Medulla oblongata (tissue), 1 donor: Measurements from ENCODE around the gene MCFD2.

Experiments used
- DNase-seq: peaks from one replicate; pipeline ENCODE4 v3.0.0-alpha.2; 2015; ENCODE audit errors: extremely low spot score

MCFD2 gene

DNA sequence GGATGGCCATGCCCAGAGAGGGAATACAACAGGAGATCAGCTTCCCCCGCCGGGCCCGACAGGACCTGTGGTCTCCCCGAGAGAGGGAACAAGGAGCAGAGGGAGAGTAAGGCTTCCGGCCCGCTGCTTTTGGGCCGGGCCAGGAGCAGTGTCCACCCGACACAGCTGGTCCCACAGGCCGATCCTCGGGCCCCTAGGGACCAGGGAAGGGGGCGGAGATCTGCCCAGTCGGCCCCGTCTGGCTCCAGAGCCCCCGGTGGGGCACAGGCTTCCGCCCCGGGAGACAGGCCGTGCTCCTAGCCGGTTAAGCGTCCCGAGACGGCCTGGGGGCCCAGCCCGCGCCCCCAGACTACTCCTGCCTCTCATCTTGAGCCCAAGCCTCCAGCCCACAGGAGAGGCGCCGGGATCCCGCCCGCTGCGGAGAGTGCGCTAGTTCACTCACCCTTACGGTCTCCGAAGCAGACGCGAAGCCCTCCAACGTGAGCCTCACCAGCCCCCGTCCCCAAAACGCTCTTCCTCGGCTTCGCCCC, at the start of gene MCFD2:
MCFD2 (minus strand) TSS at position 526 of the 530 bp plus-strand sequence. CDS start 6,635 bp downstream, outside the sequence.
- DNase-seq, result no peak

DNA sequence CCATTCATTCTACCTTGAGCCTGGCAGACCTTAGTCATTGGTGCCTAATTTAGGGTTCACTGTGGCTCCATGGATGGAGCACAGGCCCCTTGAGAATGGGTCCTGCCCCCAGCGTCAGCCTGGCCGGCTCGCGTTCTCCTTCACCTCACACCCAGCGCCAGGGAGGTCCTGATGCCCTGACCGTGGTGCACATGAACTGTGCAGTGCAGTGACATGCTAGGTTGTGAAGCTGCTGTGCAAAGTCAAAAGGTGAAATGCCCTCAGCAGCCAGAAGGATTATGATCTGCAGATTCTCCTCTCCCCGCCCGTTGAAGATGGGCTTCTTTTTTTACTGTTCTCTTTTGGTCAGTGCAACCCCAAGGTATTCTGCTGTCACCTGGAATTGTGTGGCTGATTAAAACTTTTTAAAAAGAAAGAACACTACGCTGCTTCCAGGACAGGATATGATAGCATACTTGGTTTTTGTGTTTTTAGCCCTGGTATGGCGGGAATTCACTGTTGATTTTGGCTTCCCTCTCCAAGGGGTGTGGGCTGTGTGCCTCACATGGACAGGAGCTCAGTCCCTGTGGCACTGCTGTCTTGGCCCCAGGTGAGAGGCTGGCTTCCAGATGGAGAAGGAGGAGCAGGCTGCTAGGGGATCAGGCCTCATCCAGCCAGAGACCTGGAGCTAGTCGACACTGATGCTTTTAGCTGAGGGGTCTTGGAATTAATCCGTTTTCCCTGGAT, 49.4 kb upstream of the MCFD2 start:
- DNase-seq, result no peak

DNA sequence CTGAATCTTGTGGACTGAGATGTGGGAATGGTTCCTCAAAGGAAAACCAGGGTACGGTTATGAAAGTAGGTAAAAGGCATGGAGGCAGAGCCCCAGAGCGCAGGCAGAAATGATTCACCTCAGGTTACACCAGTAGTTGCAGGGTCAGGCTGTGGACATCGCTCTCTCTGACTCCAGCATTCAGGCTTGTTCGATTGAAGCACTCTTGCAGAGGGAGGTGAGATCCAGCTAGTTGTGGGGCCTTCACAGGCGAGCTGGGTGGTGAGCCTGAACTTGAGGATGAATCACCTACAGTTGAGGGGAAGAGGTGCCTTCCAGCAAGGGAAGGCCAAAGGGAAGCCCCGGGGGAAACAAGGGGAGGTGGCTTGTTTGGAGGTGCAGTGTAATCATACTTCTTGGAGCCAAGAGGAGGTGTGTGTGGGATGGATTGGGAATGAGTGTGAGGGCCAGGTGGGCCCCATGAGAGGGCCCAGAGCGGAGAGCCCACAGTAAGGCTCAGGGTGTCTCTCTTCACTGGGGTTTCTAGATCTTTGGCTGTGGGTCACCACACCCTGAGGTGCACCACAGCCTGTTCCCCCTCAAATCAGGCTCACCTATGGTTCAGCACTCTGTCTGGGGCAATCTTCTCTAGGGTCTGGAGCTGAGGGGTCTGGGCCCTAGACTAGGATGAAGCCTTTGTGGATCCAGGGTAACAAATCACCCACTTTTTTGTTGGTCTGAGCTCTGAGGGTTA, 48.5 kb upstream of the MCFD2 start:
- no peak for DNase-seq

DNA sequence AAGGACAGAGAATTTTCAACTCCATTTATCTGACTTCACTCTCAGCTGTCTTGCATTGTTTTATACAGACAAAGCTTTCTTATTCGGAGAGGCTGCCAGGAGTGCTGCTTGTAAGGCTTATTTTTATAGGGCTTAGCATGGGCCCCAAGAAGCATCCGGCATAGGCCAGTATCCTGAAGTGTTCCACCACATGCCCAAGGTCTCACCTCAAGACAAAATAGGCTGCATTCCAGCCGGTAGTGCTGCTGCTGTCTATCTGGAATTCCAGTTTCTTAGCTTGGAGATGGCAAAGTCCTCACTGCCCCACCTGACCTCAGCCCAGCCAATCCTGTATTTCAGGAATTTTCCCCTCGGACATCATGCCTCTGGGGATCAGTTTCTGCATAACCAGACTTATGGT, 47.6 kb upstream of the MCFD2 start:
- DNase-seq, result no peak

DNA sequence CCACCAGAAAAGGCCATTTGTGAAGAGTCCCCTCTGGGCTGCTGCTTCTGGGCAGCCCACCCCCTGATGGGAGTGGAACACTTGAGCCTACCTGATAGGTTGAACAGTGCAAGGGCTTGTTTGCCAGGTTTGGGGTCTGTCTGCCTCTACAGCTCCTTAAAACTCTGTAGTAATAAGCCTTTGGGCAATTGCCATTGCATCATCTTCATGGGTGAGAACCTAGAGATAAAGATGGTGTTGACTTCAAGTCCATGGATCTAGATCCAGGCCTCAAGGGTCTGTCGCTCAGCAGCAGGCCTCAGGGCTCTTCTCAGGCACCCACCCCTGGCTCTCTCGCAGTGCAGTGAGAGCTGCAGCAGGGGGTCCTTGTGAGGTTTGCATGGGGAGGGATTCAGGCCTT, 47.1 kb upstream of the MCFD2 start:
- no peak for DNase-seq

DNA sequence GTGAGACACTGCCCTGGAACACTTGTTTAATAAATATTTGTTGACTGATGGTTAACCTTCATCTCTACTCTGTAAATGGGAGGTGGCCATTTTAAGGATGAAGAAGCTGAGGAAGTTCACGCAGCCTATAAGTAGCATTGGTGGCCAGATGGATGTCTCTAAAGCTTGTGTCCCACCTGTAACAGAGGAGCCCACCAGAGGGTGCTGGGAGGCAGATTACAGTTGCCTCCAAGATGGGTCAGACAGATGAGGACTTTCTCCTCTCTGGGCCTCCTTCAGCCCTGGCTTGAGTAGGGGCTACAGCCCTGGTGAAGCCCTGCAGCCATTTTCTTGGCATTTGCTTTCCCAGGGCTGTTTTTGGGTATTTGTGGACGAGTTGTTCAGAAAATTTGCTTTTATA, 45.0 kb upstream of the MCFD2 start:
- DNase-seq, result no peak

DNA sequence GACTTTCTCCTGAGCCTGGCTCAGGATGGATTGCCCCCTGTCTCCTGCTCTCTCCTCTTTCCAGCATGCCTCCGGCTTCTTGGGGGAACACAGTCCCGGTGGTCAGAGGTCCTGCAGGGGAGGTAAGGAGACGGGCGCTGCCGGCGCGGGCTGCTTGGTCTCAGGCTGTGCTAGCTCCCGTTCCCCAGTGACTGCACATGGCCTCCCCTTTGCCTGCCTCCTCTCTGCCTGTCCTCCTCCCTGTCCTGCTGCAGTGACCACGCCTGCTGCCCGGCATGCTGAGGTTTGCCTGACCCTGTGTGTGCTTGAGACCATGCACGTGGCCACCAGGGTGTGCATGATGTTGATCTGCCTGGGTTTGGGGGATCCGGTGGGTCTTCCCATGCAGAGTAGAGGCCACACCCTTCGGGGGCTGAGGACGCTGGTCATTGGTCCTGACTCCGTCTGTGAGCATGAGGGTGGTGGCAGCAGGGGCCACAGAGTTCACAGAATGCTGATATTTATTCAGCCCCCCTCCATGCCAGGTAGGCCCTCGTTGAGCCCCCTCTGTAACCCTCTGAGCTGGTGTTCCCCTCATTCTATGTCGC, 42.9 kb upstream of the MCFD2 start:
- no peak for DNase-seq

DNA sequence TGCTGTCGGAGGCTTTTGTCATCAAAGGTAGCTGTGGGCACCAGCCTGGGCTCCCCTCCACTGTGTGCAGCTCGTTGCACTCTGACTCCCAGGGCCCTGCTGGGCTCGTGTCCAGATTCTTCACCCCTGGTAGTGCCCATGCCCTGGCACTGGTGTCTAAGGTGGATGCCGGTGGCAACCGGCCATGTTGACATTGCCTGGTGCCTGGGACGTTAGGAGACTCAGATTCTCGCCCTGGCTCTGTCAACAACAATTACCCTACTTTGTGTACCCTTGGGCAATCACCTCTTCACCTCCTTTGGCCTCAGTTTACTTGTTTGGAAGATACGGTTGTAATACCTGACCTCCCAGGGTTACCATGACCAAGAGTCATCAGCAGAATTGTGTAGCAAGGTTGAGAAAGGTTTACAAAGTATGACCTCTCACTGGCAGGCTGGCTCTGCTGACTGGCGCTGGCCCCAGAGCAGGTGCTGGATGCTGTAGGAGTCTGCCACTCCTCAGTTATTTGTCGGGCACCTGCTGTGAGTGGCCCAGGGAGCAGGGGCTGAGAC, 41.5 kb upstream of the MCFD2 start:
- no peak for DNase-seq

DNA sequence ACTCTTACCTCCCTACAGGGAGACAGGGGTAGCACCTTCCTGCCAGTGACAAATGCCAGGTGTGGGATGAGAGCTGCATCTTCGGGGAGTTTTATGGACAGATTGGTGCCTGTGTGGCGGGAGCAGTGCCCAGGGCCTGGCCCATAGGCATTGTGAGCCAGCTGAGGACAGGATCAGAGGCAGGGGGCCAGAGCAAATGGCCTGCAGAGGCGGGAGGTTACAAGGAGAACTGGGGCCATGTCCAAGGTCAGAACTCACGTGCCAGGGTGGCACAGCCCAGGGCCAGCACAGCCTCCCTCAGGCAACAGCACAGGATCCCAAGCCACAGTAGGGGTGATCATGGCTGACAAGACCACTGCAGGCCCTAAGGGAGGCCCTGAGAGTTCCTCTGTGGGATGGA, 40.2 kb upstream of the MCFD2 start:
- no peak for DNase-seq

DNA sequence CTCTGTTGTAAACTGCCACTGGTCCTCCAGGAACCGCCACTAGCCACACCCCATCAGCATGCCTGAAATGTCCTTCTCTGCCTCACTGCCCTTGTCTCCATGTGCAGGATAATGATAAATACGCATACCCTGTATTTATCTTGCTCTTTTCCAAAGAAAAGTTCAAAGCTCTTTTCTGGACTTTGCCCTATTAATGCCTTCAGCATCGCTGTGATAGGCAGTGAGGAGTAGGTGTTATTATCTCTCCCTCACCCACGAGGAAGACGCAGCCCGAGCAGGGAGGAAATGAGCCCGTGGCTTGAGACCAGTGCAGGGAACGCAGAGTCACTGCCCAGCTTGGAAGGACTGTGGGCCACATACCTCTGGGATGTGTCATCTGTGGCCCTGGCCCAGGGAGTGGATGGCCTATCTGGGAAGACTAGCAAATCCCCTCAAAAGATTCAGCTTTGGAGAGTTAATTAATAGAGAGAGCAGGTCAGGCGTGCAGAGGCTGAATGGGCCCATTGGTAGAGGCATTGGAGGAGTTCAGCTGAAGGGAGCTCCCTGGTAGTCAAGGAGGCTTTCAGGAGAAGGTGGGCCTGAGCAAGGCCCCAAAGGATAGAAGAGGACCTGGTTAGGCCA, 39.5 kb upstream of the MCFD2 start:
- peak; percentile 59 for DNase-seq

DNA sequence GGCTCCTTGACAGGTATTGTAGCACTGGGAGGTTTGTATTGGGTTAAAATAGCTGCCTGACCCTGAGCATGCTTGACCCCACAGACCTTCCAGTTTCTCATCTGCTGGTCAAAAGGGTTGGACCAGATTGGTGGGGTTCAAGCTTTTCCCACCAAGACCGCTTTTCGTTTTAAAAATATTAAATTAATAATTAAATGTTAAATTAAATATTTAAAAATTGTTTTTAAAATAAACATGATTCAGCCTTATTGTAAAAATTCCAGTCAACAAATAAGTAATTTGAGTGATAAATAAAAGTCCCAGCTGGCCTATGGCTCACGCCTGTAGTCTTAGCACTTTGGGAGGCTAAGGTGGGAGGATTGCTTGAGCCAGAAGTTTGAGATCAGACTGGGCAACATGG, 36.6 kb upstream of the MCFD2 start:
- DNase-seq, result no peak

DNA sequence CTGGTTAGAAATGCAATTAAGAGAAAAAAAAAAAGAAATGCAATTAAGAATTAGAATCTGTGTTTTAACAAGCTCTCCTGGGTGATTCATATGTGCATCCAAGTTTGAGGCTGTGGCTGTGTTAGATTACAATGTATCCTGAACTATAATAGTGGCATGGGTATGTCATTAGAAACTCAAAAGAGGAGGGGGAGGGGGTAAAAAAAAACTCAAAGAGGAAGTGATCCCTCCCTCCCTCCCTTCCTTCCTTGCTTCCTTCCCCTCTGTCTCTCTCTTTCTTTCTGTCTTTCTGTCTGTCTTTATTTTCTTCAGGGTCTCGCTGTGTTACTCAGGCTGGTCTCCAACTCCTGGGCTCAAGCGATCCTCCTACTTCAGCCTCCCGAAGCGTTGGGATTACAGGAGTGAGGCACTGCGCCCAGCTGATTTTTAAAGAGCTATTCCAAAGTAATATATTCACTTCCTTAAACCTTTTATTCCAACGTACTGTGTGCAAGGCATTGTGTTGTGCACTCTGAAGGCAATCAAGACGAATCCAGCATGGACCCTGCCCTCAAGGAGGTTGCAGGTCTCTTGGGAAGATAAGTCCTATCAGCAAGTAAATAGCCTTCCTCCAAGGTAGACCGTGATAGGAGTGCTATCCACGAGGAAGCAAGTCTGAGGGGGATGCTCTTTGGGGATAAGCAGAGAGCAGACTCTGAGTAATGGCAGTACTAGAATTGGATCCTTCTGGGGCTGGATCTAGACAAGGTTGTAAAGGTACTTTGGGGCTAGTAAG, 35.9 kb upstream of the MCFD2 start:
- DNase-seq, result no peak

DNA sequence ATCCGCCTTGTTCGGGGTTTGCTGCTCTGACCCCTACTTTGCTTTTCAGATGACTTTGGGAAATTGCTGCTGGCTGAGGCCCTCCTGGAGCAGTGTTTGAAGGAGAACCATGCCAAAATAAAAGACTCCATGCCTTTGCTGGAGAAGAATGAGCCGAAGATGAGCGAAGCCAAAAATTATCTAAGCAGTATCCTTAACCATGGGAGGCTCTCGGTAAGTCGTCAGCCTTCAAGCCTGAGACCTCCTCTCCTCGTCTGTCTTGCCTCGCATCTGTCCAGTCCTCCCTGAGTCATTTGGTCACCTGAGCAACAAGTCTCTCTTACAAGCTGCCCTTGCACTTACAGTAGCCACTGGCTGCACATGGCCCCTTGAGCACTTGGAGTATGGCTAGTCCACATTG, 34.7 kb upstream of the MCFD2 start:
- DNase-seq, result no peak

DNA sequence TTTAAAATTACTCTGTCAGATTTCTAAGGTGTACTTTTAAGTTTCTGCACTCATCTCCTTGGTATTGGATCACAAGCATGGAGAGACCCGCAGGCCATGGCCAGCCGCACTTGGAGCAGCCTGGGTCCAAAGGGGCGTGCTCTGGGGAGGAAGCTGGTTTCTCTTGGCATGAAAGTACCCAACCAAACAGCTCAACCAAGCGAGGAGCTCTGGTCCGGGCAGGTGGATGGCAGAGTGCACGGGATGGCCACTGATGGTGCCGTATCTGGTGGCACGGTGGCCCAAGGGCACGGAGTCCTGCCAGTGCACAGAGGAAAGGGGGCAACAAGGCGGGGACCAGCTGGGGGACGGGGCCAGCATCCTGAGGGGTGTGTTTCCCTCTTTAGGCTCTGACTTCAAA, 32.2 kb upstream of the MCFD2 start:
- no peak for DNase-seq

DNA sequence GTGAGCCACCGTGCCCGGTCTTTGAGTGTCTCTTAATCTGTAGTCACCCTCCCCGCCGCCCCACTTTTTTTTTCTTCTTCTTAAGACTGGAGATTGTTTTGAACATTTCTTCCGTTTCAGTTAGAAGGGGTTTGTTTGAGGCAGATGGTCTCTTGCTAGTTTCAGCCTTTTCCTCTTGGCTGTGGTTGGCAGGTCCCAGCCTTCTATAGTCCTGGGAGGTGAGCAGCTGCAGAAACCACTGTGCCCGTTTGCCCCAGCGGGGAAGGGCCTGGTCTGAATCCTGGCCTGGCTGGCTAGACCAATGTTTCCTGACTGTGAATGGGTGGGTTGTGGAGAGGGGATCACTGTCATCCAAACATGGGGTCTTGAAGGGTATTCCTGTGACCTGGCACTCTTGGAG, 30.1 kb upstream of the MCFD2 start:
- DNase-seq, result no peak

DNA sequence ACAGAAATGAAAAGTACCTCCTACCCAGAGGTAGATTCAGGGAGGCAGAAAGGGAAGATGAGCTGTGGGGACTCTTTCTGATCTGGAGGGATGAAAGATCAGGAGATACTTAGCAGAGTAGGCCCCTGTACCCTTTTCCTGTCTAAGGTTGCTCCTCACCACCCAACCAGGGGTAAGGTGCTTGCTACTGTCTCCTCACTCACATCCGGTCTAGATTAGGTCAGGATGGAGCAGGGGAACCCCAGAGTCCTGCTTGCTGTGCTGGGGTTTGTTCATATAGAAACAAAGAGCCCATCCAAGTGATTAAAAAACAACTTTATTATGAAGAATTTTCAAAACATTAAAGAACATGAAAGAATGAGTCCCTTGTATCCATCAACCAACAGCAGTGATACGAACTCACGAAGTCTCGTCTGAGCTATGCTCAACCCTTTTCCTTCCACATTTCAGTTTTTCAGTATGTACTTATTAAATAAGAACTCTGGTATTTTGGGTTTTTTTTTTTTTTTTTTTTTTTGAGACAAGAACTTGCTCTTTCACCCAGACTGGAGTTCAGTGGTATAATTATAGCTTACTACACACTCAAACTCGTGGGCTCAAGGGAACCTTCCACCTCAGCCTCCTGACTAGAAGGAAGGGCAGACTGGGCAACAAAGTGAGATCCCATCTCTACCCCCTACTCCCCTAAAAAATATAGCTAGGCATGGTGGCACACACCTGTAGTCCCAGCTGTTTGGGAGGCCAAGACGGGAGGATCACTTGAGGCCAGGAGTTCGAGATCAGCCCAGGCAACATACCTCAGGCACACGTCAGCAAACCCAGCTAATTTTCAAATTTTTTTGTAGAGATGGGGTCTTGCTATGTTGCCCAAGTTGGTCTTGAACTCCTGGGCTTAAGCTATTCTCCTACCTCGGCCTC, 28.5 kb upstream of the MCFD2 start:
- no peak for DNase-seq

DNA sequence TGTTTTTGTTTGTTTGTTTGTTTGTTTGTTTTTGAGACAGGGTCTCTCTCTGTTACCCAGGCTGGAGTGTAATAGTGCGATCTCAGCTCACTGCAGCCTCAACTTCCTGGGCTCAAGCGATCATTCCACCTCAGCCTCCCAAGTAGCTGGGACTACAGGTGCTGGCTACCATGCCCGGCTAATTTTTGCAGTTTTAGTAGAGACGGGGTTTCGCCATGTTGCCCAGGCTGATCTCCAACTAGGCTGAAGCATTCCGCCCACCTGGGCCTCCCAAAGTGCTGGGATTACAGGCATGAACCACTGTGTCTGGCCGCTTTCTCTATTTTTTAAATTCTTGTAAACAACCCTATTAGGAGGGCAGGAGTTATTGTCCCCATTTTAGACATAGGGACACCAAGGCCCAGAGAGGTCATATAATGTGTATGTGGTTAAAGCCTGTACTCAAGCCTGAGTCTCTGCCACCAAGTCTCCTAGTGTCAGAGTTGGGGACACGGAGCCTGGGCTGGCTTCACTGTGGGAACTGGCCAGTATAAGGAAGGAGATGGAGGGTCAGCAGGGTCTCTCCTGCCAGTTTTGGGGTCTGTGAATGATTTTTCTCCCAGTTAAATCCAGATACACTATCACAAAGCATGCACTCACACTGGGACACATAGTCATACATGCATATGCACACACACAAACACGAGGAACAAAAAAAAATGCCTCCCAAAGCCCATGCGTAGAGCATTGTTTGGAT, 27.5 kb upstream of the MCFD2 start:
- DNase-seq, result peak; percentile 17

DNA sequence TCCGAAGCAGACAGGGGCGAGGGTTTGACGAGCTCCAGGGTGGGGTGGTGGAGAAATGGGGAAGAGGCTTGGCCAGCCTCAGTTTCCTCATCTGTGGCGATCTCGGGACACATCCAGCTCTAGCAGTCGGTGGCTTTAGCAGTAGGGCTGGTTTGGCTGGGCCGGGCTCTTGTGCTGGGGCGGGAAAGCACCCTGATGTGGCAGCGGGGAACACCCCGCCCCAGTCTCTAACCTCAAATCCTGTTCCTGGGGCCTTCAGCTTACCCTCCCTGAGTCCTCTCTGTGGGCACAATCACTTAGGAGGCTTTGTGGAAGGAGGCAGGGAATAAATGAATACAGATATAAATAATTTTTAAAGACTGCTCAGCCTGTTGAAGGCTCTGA, 26.5 kb upstream of the MCFD2 start:
- peak; percentile 29 for DNase-seq

DNA sequence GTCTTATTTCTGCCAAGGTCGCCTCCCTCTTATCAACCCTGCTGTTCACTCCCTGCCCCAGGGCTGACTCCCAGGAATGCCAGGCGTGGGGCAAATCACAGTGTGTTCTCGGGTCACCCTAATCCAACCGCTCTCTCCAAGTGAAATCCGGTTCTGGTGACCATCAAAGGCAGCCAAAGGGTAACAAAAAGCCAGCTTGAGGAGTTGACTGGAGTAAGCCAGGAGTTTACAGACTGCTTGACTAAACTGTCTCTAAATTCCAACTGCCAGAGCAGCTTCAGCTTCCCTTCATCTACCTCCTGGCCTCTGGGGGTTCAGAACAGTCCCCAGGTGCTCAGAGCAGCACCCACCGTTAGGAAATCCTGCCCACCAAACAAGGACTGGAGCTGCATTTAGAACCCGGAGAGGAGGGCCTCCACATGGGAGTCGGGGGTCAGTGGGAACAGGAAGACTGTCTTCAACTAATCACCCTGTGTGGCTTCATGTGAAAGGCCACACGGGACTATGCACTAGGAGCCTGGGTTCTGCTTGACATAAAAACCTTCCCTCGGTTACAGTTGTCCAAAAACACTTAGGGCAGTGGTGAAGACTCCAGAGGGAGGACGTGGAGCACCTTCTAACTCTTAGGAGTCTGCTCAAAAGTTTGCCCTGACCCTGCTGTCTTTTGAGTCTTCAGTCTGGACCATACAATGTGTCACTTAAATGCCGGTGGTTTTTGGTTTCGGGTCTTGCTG, 24.2 kb upstream of the MCFD2 start:
- no peak for DNase-seq
